Caco-2 (cell line): ENCODE results near the gene RIN3. TPM values are rescaled to one million over a fixed set of nuclear protein-coding genes. Genes with fewer than 3 reads are reported as not detected.

Experiments
- BruUV-seq: library from RNA; stranded (reverse); fragments of 400-500 nt; replicated peaks from 2 replicates; lab custom pipeline; 2021; lab: Mats Ljungman, UMichigan
- CTCF ChIA-PET: fragments of 300-600 bp; sonication (Branson Sonifier 250); formaldehyde crosslinking; loops from one replicate; lab custom pipeline; 2022; ENCODE audit warnings: antibody characterized with exemption; lab: Charles Lee
- POLR2A ChIA-PET: fragments of 300-600 bp; sonication (Branson Sonifier 250); formaldehyde crosslinking; loops from one replicate; lab custom pipeline; 2022; ENCODE audit warnings: antibody characterized with exemption; lab: Charles Lee
- DNase-seq, 2 experiments: peaks; one replicate each; pipeline versions ENCODE4 v3.0.0 to v3.0.0-alpha.2; 2020 to 2022
- H3K27me3 ChIP-seq: replicated peaks from 2 replicates; pipeline ENCODE4 v1.6.0; 2011; ENCODE audit warnings: low read length; ENCODE audit not compliant: control insufficient read depth, insufficient read depth
- H3K36me3 ChIP-seq: 2 replicates; pipeline ENCODE4 v1.5.1; 2011; ENCODE audit warnings: low read length; ENCODE audit not compliant: control insufficient read depth, insufficient read depth
- H3K4me1 ChIP-seq: fragments of 250-450 bp; sonication (Bioruptor Pico); 2 replicates; pipeline ENCODE4 v1.5.1; 2020; ENCODE audit warnings: mild to moderate bottlenecking
- H3K4me3 ChIP-seq: 2 replicates; pipeline ENCODE4 v1.5.1; 2011; ENCODE audit warnings: low read depth, mild to moderate bottlenecking, control low read depth, low read length
- H3K9me3 ChIP-seq: fragments of 250-450 bp; sonication (Bioruptor Pico); 2 replicates; pipeline ENCODE4 v1.5.1; 2020; ENCODE audit warnings: mild to moderate bottlenecking, moderate library complexity
- H3K27ac Mint-ChIP-seq: one replicate; pipeline ENCODE4 v1.8.0; 2022; ENCODE audit warnings: mixed read lengths; ENCODE audit not compliant: unreplicated experiment
- H3K27me3 Mint-ChIP-seq: one replicate; pipeline ENCODE4 v1.8.0; 2022; ENCODE audit warnings: mixed read lengths; ENCODE audit not compliant: insufficient read depth, unreplicated experiment
- H3K36me3 Mint-ChIP-seq: one replicate; pipeline ENCODE4 v1.8.0; 2022; ENCODE audit warnings: mild to moderate bottlenecking, mixed read lengths; ENCODE audit not compliant: insufficient read depth, unreplicated experiment
- H3K4me1 Mint-ChIP-seq: one replicate; pipeline ENCODE4 v1.8.0; 2022; ENCODE audit warnings: low read depth, mixed read lengths; ENCODE audit not compliant: unreplicated experiment
- H3K4me3 Mint-ChIP-seq: one replicate; pipeline ENCODE4 v1.8.0; 2022; ENCODE audit warnings: mild to moderate bottlenecking, moderate library complexity, mixed read lengths; ENCODE audit not compliant: unreplicated experiment
- H3K9me3 Mint-ChIP-seq: one replicate; pipeline ENCODE4 v1.8.0; 2022; ENCODE audit warnings: mixed read lengths; ENCODE audit not compliant: unreplicated experiment
- CTCF ChIP-seq, 2 experiments: fragments of 200-600 bp in 1 of 2; IDR thresholded peaks; 1 replicate in 1 of 2; 2 replicates in 1 of 2; pipeline versions ENCODE4 v1.5.1 to v1.8.0; 2011 to 2022; ENCODE audit warnings: antibody characterized with exemption in 1 of 2, control low read depth in 1 of 2, inconsistent platforms in 1 of 2, low read depth in 1 of 2, low read length in 1 of 2, mild to moderate bottlenecking in 1 of 2, moderate library complexity in 1 of 2; ENCODE audit not compliant: insufficient read depth in 1 of 2, severe bottlenecking in 1 of 2, unreplicated experiment in 1 of 2
- intact Hi-C: fragments of 100-400 bp; cut with micrococcal nuclease; formaldehyde crosslinking; loops from one replicate; pipeline ENCODE4 v1.10.0; 2022; ENCODE audit not compliant: unreplicated experiment
- total RNA-seq: library from RNA; stranded (reverse); gene quantifications from 2 replicates; pipeline ENCODE4 v1.2.3, GENCODE V29; 2022

Gene RIN3
- total RNA-seq, 1 experiment from 2014 or later, result 20.7 TPM

- Histone ChIP-seq H3K4me3 (no peak overlapping the region), H3K27me3 (no peaks in the 10 kb centered on the region), H3K36me3 (no peaks in the 10 kb centered on the region), H3K4me1 (no peaks in the 10 kb centered on the region), H3K9me3 (no peaks in the 10 kb centered on the region)
- no TSS peak for BruUV-seq
- H3K27ac Mint-ChIP-seq, result no peak overlapping the region
- H3K4me3 Mint-ChIP-seq, result no peak overlapping the region
- ChIA-PET POLR2A (no interaction called here), CTCF (no interaction called here)
- DNase-seq, result no peak
- H3K9me3 Mint-ChIP-seq, result peaks cover 10% of the 10 kb centered on the region
- H3K27me3 Mint-ChIP-seq, result no peaks in the 10 kb centered on the region
- H3K36me3 Mint-ChIP-seq, result peaks cover 12% of the 10 kb centered on the region
- intact Hi-C loops, result no loop called here
- no peaks in the 10 kb centered on the region for H3K4me1 Mint-ChIP-seq
- no peak for TF ChIP-seq CTCF (IDR thresholded peaks at IDR 0.05; ENCODE audit: insufficient read depth in 1 of 2, low read depth in 1 of 2, low read length in 1 of 2, severe bottlenecking in 1 of 2, unreplicated experiment in 1 of 2)
Observed at GRCh38 chr14:92525322-92526095, 11.9 kb downstream of the RIN3 start.

GRCh38 chr14:92527721-92528120, 14.1 kb downstream of the RIN3 start:
- H3K4me1 ChIP-seq, result no peaks in the 10 kb centered on the region
- Mint-ChIP-seq H3K27me3 (no peaks in the 10 kb centered on the region), H3K27ac (no peak overlapping the region), H3K36me3 (peaks cover 5% of the 10 kb centered on the region), H3K4me3 (no peak overlapping the region), H3K4me1 (no peaks in the 10 kb centered on the region), H3K9me3 (no peaks in the 10 kb centered on the region)
- intact Hi-C loops, result no loop called here
- H3K27me3 ChIP-seq, result no peaks in the 10 kb centered on the region
- no peak for TF ChIP-seq CTCF (IDR thresholded peaks at IDR 0.05; ENCODE audit: insufficient read depth in 1 of 2, low read depth in 1 of 2, low read length in 1 of 2, severe bottlenecking in 1 of 2, unreplicated experiment in 1 of 2)
- no peak for DNase-seq
- H3K4me3 ChIP-seq, result no peak overlapping the region
- ChIA-PET CTCF (no interaction called here), POLR2A (no interaction called here)
- no peaks in the 10 kb centered on the region for H3K36me3 ChIP-seq
- no TSS peak for BruUV-seq
- no peaks in the 10 kb centered on the region for H3K9me3 ChIP-seq

GRCh38 chr14:92528486-92529100, 15.0 kb downstream of the RIN3 start:
- H3K36me3 Mint-ChIP-seq, result peaks cover 5% of the 10 kb centered on the region
- Histone ChIP-seq H3K36me3 (no peaks in the 10 kb centered on the region), H3K9me3 (no peaks in the 10 kb centered on the region), H3K27me3 (no peaks in the 10 kb centered on the region), H3K4me3 (no peak overlapping the region), H3K4me1 (no peaks in the 10 kb centered on the region)
- intact Hi-C loops, result no loop called here
- H3K27me3 Mint-ChIP-seq, result no peaks in the 10 kb centered on the region
- H3K9me3 Mint-ChIP-seq, result no peaks in the 10 kb centered on the region
- DNase-seq, result no peak
- TF ChIP-seq CTCF (IDR thresholded peaks at IDR 0.05; ENCODE audit: insufficient read depth in 1 of 2, low read depth in 1 of 2, low read length in 1 of 2, severe bottlenecking in 1 of 2, unreplicated experiment in 1 of 2), result no peak
- ChIA-PET POLR2A (no interaction called here), CTCF (no interaction called here)
- H3K4me3 Mint-ChIP-seq, result no peak overlapping the region
- no peaks in the 10 kb centered on the region for H3K4me1 Mint-ChIP-seq
- no peak overlapping the region for H3K27ac Mint-ChIP-seq
- BruUV-seq, result no TSS peak
